ENCODE measurements around the gene CCDC81.
"Not testable (repeated sequence)": the region's sequence is repeated elsewhere in the genome, so short reads cannot be mapped to it uniquely, and the experiment has no call there.

The CCDC81 gene

GRCh38 chr11:86388198-86388597 lies 13.5 kb downstream of the CCDC81 start:
- no peak for DNase-seq (ENCODE audit: low read depth)

- no peak for DNase-seq (ENCODE audit: low read depth)
These were observed 15.8 kb downstream of the CCDC81 start for GRCh38 chr11:86390487-86390886.

GRCh38 chr11:86395061-86395551 lies 20.4 kb downstream of the CCDC81 start:
- DNase-seq (ENCODE audit: low read depth), result no peak

- no peak for DNase-seq (ENCODE audit: low read depth)
These were observed 21.7 kb downstream of the CCDC81 start for GRCh38 chr11:86396396-86396795.

GRCh38 chr11:86397351-86397750 lies 22.7 kb downstream of the CCDC81 start:
- no peak for DNase-seq (ENCODE audit: low read depth)

GRCh38 chr11:86398106-86398505 lies 23.4 kb downstream of the CCDC81 start:
- DNase-seq (ENCODE audit: low read depth), result no peak

- DNase-seq (ENCODE audit: low read depth), result no peak
These were observed 28.8 kb downstream of the CCDC81 start for GRCh38 chr11:86403458-86403857.

- DNase-seq (ENCODE audit: low read depth), result no peak
These were observed 34.2 kb downstream of the CCDC81 start for GRCh38 chr11:86408845-86409244.

- DNase-seq (ENCODE audit: low read depth), result no peak
These were observed 39.3 kb downstream of the CCDC81 start for GRCh38 chr11:86414032-86414431.

- no peak for DNase-seq (ENCODE audit: low read depth)
These were observed 40.3 kb downstream of the CCDC81 start for GRCh38 chr11:86415026-86415425.

- DNase-seq (ENCODE audit: low read depth), result no peak
These were observed 41.8 kb downstream of the CCDC81 start for GRCh38 chr11:86416494-86416893.

- not testable (repeated sequence) for DNase-seq (ENCODE audit: low read depth)
These were observed 42.3 kb downstream of the CCDC81 start for GRCh38 chr11:86416951-86417350.

GRCh38 chr11:86418106-86418505 lies 43.4 kb downstream of the CCDC81 start:
- DNase-seq (ENCODE audit: low read depth), result no peak

- no peak for DNase-seq (ENCODE audit: low read depth)
These were observed 43.8 kb downstream of the CCDC81 start for GRCh38 chr11:86418513-86418912.

- no peak for DNase-seq (ENCODE audit: low read depth)
These were observed 44.2 kb downstream of the CCDC81 start for GRCh38 chr11:86418917-86419316.

GRCh38 chr11:86421946-86422345 lies 47.3 kb downstream of the CCDC81 start:
- no peak for DNase-seq (ENCODE audit: low read depth)

GRCh38 chr11:86422371-86422770 lies 47.7 kb downstream of the CCDC81 start:
- DNase-seq (ENCODE audit: low read depth), result no peak

GRCh38 chr11:86423488-86423887 lies 48.8 kb downstream of the CCDC81 start:
- DNase-seq (ENCODE audit: low read depth), result not testable (repeated sequence)

- DNase-seq (ENCODE audit: low read depth), result no peak
These were observed 52.8 kb downstream of the CCDC81 start for GRCh38 chr11:86427441-86427840.

GRCh38 chr11:86431258-86431657 lies 56.6 kb downstream of the CCDC81 start:
- DNase-seq (ENCODE audit: low read depth), result no peak

GRCh38 chr11:86433361-86434095 lies 58.8 kb downstream of the CCDC81 start:
- DNase-seq (ENCODE audit: low read depth), result not testable (repeated sequence)

- no peak for DNase-seq (ENCODE audit: low read depth)
These were observed 61.0 kb downstream of the CCDC81 start for GRCh38 chr11:86435711-86436110.

GRCh38 chr11:86438685-86439084 lies 64.0 kb downstream of the CCDC81 start:
- DNase-seq (ENCODE audit: low read depth), result no peak

GRCh38 chr11:86440305-86440716 lies 65.6 kb downstream of the CCDC81 start:
- DNase-seq (ENCODE audit: low read depth), result no peak

Measured in stimulated activated CD8-positive, alpha-beta memory T cell treated with anti-CD3 and anti-CD28 coated beads, Interleukin-7, amount 100 ng/mL, for 24 hours (primary cell).